K562 (cell line): ENCODE measurements around the gene EMC8. TPM values are rescaled to one million over a fixed set of nuclear protein-coding genes. Genes with fewer than 3 reads are reported as not detected.

Experiments used
- ATAC-seq: fragments of 200-7000 bp; cut with Tn5 transposase; 3 replicates; pipeline ENCODE4 v1.9.1; 2020; ENCODE audit warnings: moderate library complexity
- BruUV-seq: library from RNA; stranded (reverse); fragments of 400-500 nt; replicated peaks from 2 replicates; lab custom pipeline; 2021; lab: Mats Ljungman, UMichigan
- CTCF ChIA-PET: fragments of 300-600 bp; formaldehyde crosslinking; extraction: SDS; loops from one replicate; lab custom pipeline; 2021; ENCODE audit warnings: low intra/inter-chr PET ratio; lab: Yijun Ruan, JAX
- POLR2A ChIA-PET: fragments of 300-600, 350-650 bp; sonication (Branson Sonifier 250); formaldehyde crosslinking; extraction: SDS; loops from one replicate; lab custom pipeline; 2021; ENCODE audit warnings: antibody characterized with exemption, inconsistent platforms; lab: Yijun Ruan, JAX
- DNase-seq, 4 experiments: peaks; one replicate each; pipeline versions ENCODE4 v3.0.0 to v3.0.0-alpha.2; 2011 to 2018; ENCODE audit warnings: low spot score in 3 of 4, mixed read lengths in 3 of 4; ENCODE audit errors: extremely low read depth in 1 of 4
- FAIRE-seq: peaks from 2 replicates; lab custom pipeline; 2011; peaks lifted over from hg19 to GRCh38; lab: Jason Lieb, UNC
- H2AFZ ChIP-seq: 2 replicates; pipeline ENCODE4 v1.6.0; 2011; ENCODE audit warnings: low read depth, low read length, control low read depth, inconsistent platforms
- H3K27ac ChIP-seq: fragments of 200-600 bp; 3 replicates; pipeline ENCODE4 v1.8.0; 2011; ENCODE audit warnings: low read depth, mild to moderate bottlenecking, control low read depth, inconsistent platforms, low read length, moderate library complexity, mixed read lengths; ENCODE audit errors: extremely low read depth
- H3K27me3 ChIP-seq, 2 experiments: fragments of 300-600 bp in 1 of 2; 2 replicates in 1 of 2; 3 replicates in 1 of 2; pipeline versions ENCODE4 v1.6.0 to v1.8.0; 2011; ENCODE audit warnings: inconsistent platforms in 2 of 2, low read length in 2 of 2, mild to moderate bottlenecking in 1 of 2, mixed read lengths in 1 of 2, moderate library complexity in 1 of 2; ENCODE audit not compliant: control insufficient read depth in 2 of 2, insufficient read depth in 2 of 2
- H3K36me3 ChIP-seq: fragments of 300-600 bp; 3 replicates; pipeline ENCODE4 v1.8.0; 2011; ENCODE audit warnings: mild to moderate bottlenecking, low read length, inconsistent platforms; ENCODE audit not compliant: control insufficient read depth, insufficient read depth
- H3K4me1 ChIP-seq, 2 experiments: fragments of 200-600 bp in 1 of 2; replicated peaks in 1 of 2; 2 replicates in 1 of 2; 3 replicates in 1 of 2; pipeline versions ENCODE4 v1.5.1 to v1.8.0; 2011; ENCODE audit warnings: inconsistent platforms in 2 of 2, low read length in 2 of 2, mild to moderate bottlenecking in 1 of 2, mixed read lengths in 1 of 2, moderate library complexity in 1 of 2; ENCODE audit not compliant: control insufficient read depth in 2 of 2, insufficient read depth in 2 of 2
- H3K4me2 ChIP-seq: 2 replicates; pipeline ENCODE4 v1.6.1; 2011; ENCODE audit warnings: low read length, control low read depth, inconsistent platforms, mixed read lengths; ENCODE audit not compliant: insufficient read depth
- H3K4me3 ChIP-seq: fragments of 200-600 bp; sonication (generic), shearing (Covaris generic); 2 replicates; pipeline ENCODE4 v1.5.1; 2016; ENCODE audit warnings: control low read depth, inconsistent platforms
- H3K79me2 ChIP-seq: fragments of 200-600 bp; 3 replicates; pipeline ENCODE4 v1.8.0; 2011; ENCODE audit warnings: low read length, inconsistent platforms; ENCODE audit not compliant: control insufficient read depth, insufficient read depth
- H3K9ac ChIP-seq, 2 experiments: 2 replicates each; pipeline versions ENCODE4 v1.6.0 to v1.6.1; 2011; ENCODE audit warnings: low read depth in 2 of 2, low read length in 2 of 2, control low read depth in 1 of 2, inconsistent platforms in 1 of 2, mild to moderate bottlenecking in 1 of 2, mixed read lengths in 1 of 2; ENCODE audit not compliant: insufficient read depth in 1 of 2
- H3K9me1 ChIP-seq: one replicate; pipeline ENCODE4 v1.6.0; 2011; ENCODE audit warnings: inconsistent platforms, mild to moderate bottlenecking, low read length, moderate library complexity; ENCODE audit not compliant: control insufficient read depth, insufficient read depth
- H3K9me3 ChIP-seq: replicated peaks from 2 replicates; pipeline ENCODE4 v1.5.1; 2011; ENCODE audit warnings: low read depth, low read length, inconsistent platforms; ENCODE audit not compliant: control insufficient read depth, insufficient read depth
- H4K20me1 ChIP-seq: replicated peaks from 2 replicates; pipeline ENCODE4 v1.6.1; 2011; ENCODE audit warnings: low read length, inconsistent platforms, mixed read lengths; ENCODE audit not compliant: control insufficient read depth, insufficient read depth
- CTCF ChIP-seq, 3 experiments: IDR thresholded peaks in 2 of 3; conservative IDR thresholded peaks in 1 of 3; 2 replicates each; pipeline ENCODE4 v1.5.1; 2011 to 2012; ENCODE audit warnings: low read length in 3 of 3, mild to moderate bottlenecking in 3 of 3, control low read depth in 2 of 3, improper control_type of control experiment in 1 of 3, inconsistent platforms in 1 of 3, low read depth in 1 of 3, mixed read lengths in 1 of 3, moderate library complexity in 1 of 3; ENCODE audit not compliant: insufficient read depth in 2 of 3
- EGR1 ChIP-seq: fragments of 450-650 bp; conservative IDR thresholded peaks from 2 replicates; pipeline ENCODE4 v1.6.1; 2017; ENCODE audit warnings: mild to moderate bottlenecking
- IFI16 ChIP-seq: fragments of 250-450 bp; sonication (Bioruptor Pico); IDR thresholded peaks from 2 replicates; pipeline ENCODE4 v2.1.2; 2022; ENCODE audit warnings: mild to moderate bottlenecking, inconsistent platforms
- MTA3 ChIP-seq: fragments of 450-650 bp; formaldehyde crosslinking; IDR thresholded peaks from 2 replicates; pipeline ENCODE4 v1.6.1; 2017; ENCODE audit warnings: mild to moderate bottlenecking, borderline replicate concordance
- RAD21 ChIP-seq, 2 experiments: fragments of 250-450 bp in 1 of 2; fragments of 450-650 bp in 1 of 2; sonication (Bioruptor Pico) in 1 of 2; formaldehyde crosslinking in 1 of 2; IDR thresholded peaks in 1 of 2; conservative IDR thresholded peaks in 1 of 2; 2 replicates each; pipeline versions ENCODE4 v1.4.0 to v1.8.0; 2020 to 2022; ENCODE audit warnings: mild to moderate bottlenecking in 2 of 2, moderate library complexity in 1 of 2
- SMC3 ChIP-seq: conservative IDR thresholded peaks from 2 replicates; pipeline ENCODE4 v1.6.1; 2011; ENCODE audit warnings: low read depth, low read length, improper control_type of control experiment; ENCODE audit not compliant: insufficient read depth
- STAG1 ChIP-seq: sonication (generic); formaldehyde crosslinking; IDR thresholded peaks from 2 replicates; pipeline ENCODE4 v1.5.0; 2020; ENCODE audit warnings: missing genetic modification reagents, borderline replicate concordance
- TFAP4 ChIP-seq: sonication (generic); formaldehyde crosslinking; IDR thresholded peaks from 2 replicates; pipeline ENCODE4 v1.8.0; 2022; ENCODE audit warnings: missing genetic modification reagents, mild to moderate bottlenecking, moderate library complexity, borderline replicate concordance
- WGBS: fragments of 100-300 bp; shearing (Covaris generic); methylation state at CpG from one replicate; pipeline ENCODE4 v1.1.6; 2016; ENCODE audit warnings: low coverage, mixed read lengths; ENCODE audit not compliant: insufficient coverage; ENCODE audit errors: missing lambda C conversion rate; 5-methylcytosine and 5-hydroxymethylcytosine counted together
- in situ Hi-C: fragments of 300-500 bp; cut with MboI; formaldehyde crosslinking; loops from 4 replicates; pipeline ENCODE4 v1.15.0; 2018; ENCODE audit warnings: inconsistent platforms, mixed read lengths
- intact Hi-C: fragments of 100-400 bp; cut with micrococcal nuclease; formaldehyde crosslinking; loops from 2 replicates; pipeline ENCODE4 v1.14.2; 2022
- polyA plus RNA-seq, 8 experiments: library from polyadenylated mRNA; depleted of rRNA in 4 of 8; stranded (reverse) in 5 of 8; unstranded in 3 of 8; fragments of >200 nt; fragmentation: Nextera tagmentation in 2 of 8; fragmentation: Illumina TruSeq in 1 of 8; extraction: Ambion mirVana in 2 of 8; extraction: Trizol in 1 of 8; gene quantifications; 2 replicates each; pipeline versions ENCODE4 v1.2.1 to v1.2.3, GENCODE V29; 2011 to 2014; ENCODE audit warnings: inconsistent platforms in 1 of 8, missing spikeins in 1 of 8
- total RNA-seq, 7 experiments: library from RNA; depleted of rRNA in 6 of 7; stranded (reverse); fragments of >200 nt in 6 of 7; fragmentation: Illumina TruSeq in 2 of 7; extraction: Trizol in 2 of 7; gene quantifications; 2 replicates each; pipeline versions ENCODE4 v1.2.1 to v1.2.3, GENCODE V29; 2011 to 2021; ENCODE audit warnings: low replicate concordance in 1 of 7

Gene EMC8
- total and polyA plus RNA-seq, 9 of the 15 experiments (the other 6 are each of a cell fraction or from before 2014, with no cell fraction given) = 11.4 to 81.8 (median 48.6) TPM

GRCh38 chr16:85759631-85760419 is 39.5 kb downstream of the EMC8 start:
- FAIRE-seq = no peak
- intact Hi-C loops = no loop called here
- 4% methylated on average over 18 of the region's 20 CpGs for WGBS
- Histone ChIP-seq H3K27me3 (peaks cover 47 to 87% of the 10 kb centered on the region in 2 experiments), H3K9me1 (peaks cover 2% of the 10 kb centered on the region), H3K4me2 (no peak overlapping the region), H3K9ac (no peak overlapping the region; a peak in 1 of 4 replicates)
- CTCF ChIA-PET = interaction anchor here (0.6 kb wide), 1 partner anchor 9 kb away, joined by 3 read pairs; the partner anchor contains the start of gene C16orf74
- BruUV-seq = no TSS peak
- TF ChIP-seq CTCF (IDR thresholded peaks at IDR 0.05 in 2 of 3, conservative IDR thresholded peaks at IDR 0.05 in 1 of 3; ENCODE audit: insufficient read depth in 2 of 3, low read depth in 1 of 3, low read length in 3 of 3) (peak; percentile 65 to 70 (median 68)), EGR1 (0 out of 2 replicates have a peak, but pooled peaks have one; percentile 10), STAG1 (CRISPR knock-in tag) (peak; percentile 65; the same call in 1 of the 2 replicates), IFI16 (CRISPR knock-in tag) (no peak), TFAP4 (CRISPR knock-in tag) (peak; percentile 29; the same call in 1 of the 2 replicates), RAD21 (CRISPR knock-in tag; conservative IDR thresholded peaks at IDR 0.05 in 1 of 2, IDR thresholded peaks at IDR 0.05 in 1 of 2) (peak; percentile 36 to 67), SMC3 (peak; percentile 53; the same call in 1 of the 2 replicates), MTA3 (no peak)
- TF ChIP-seq, all 486 proteins: peak for 6
- Histone ChIP-seq H3K9me3 (no peaks in the 10 kb centered on the region), H3K27ac (no peak overlapping the region), H2AFZ (no peak overlapping the region), H4K20me1 (peaks cover 8% of the 10 kb centered on the region; the same call in 1 of the 2 replicates), H3K4me3 (no peak overlapping the region), H3K79me2 (no peaks in the 10 kb centered on the region), H3K4me1 (peaks cover 0 to 14% of the 10 kb centered on the region in 2 experiments; a peak in 1 of 5 replicates), H3K36me3 (no peaks in the 10 kb centered on the region)
- DNase-seq (peak; percentile 51 to 57 (median 53)), ATAC-seq (peak; percentile 90)
- in situ Hi-C loops = no loop called here
- POLR2A ChIA-PET = no interaction called here
